Suprapubic skin (tissue), 4 donors: Measurements from ENCODE around the gene NELL1. TPM values are rescaled to one million over a fixed set of nuclear protein-coding genes. Genes with fewer than 3 reads are reported as not detected.

Source experiments
- DNase-seq, 2 donors: peaks; one replicate each; pipeline ENCODE4 v3.0.0-alpha.2; 2019; ENCODE audit warnings: low spot score in 2 of 2
- H3K27ac ChIP-seq: fragments of 200-600 bp; sonication (generic); one replicate; pipeline ENCODE4 v1.5.1; 2019
- H3K27me3 ChIP-seq: fragments of 200-600 bp; sonication (generic); one replicate; pipeline ENCODE4 v1.5.1; 2019
- H3K36me3 ChIP-seq: fragments of 200-600 bp; sonication (generic); one replicate; pipeline ENCODE4 v1.5.1; 2019
- H3K4me1 ChIP-seq: fragments of 200-600 bp; sonication (generic); one replicate; pipeline ENCODE4 v1.5.1; 2019
- H3K4me3 ChIP-seq: fragments of 200-600 bp; sonication (generic); one replicate; pipeline ENCODE4 v1.5.1; 2019; ENCODE audit warnings: mild to moderate bottlenecking
- H3K9me3 ChIP-seq: fragments of 200-600 bp; sonication (generic); one replicate; pipeline ENCODE4 v1.5.1; 2019
- CTCF ChIP-seq, 2 donors: fragments of 200-600 bp in 1 of 2; fragments of 450-650 bp in 1 of 2; sonication (generic) in 1 of 2; IDR thresholded peaks; one replicate each; pipeline ENCODE4 v1.5.1; 2016 to 2019; ENCODE audit warnings: antibody characterized with exemption in 2 of 2, mild to moderate bottlenecking in 1 of 2, moderate library complexity in 1 of 2
- EP300 ChIP-seq: sonication (generic); formaldehyde crosslinking; IDR thresholded peaks from one replicate; pipeline ENCODE4 v1.6.1; 2017; ENCODE audit warnings: antibody characterized with exemption
- POLR2A ChIP-seq, 2 donors: fragments of 450-650 bp; IDR thresholded peaks; one replicate each; pipeline ENCODE4 v1.6.1; 2017; ENCODE audit warnings: antibody characterized with exemption in 2 of 2, mild to moderate bottlenecking in 2 of 2, moderate library complexity in 2 of 2
- POLR2AphosphoS5 ChIP-seq, 3 donors: sonication (generic); formaldehyde crosslinking; IDR thresholded peaks; one replicate each; pipeline ENCODE4 v1.6.1; 2017; ENCODE audit warnings: antibody characterized with exemption in 3 of 3
- WGBS: methylation state at CpG from one replicate; pipeline ENCODE4 v1.1.5; 2018; 5-methylcytosine and 5-hydroxymethylcytosine counted together
- total RNA-seq, 4 donors: library from RNA; depleted of rRNA; stranded (reverse); fragments of >200 nt; gene quantifications; one replicate each; pipeline ENCODE4 v1.1.0, GENCODE V29; 2016

The NELL1 gene
- total RNA-seq, 4 donors from 2014 or later, result 0.18 to 3.9 TPM; not detected in 2

DNA sequence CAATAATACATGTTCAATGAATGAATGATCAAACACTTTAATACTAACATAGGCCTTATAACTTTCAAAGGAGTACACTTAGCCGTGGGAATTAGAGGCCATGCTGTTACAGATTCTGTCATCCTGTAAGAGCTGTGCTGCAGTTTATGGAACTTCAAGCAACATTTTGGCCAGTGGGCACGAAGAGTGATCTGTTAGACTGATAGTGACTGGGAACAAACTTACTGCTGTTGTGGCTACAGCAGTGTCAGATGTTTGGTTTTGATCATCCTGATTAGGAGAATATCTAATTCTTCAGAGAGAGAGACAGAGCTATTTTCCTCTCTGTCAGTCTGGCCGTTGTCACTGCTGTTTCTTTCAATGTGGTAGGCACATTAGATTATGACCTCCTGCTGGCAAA, 348.9 kb downstream of the NELL1 start:
- H3K27ac ChIP-seq, result no peak overlapping the region
- H3K4me1 ChIP-seq, result no peaks in the 10 kb centered on the region
- no peaks in the 10 kb centered on the region for H3K36me3 ChIP-seq
- no peak for DNase-seq
- H3K27me3 ChIP-seq, result no peaks in the 10 kb centered on the region
- no peak for TF ChIP-seq CTCF (IDR thresholded peaks at IDR 0.05)
- TF ChIP-seq POLR2A (IDR thresholded peaks at IDR 0.05), result no peak
- no peak for TF ChIP-seq POLR2AphosphoS5 (IDR thresholded peaks at IDR 0.05)
- no peak for TF ChIP-seq EP300
- WGBS, result 42% methylated on average over 3 of the region's 3 CpGs
- H3K4me3 ChIP-seq, result no peak overlapping the region
- no peaks in the 10 kb centered on the region for H3K9me3 ChIP-seq

DNA sequence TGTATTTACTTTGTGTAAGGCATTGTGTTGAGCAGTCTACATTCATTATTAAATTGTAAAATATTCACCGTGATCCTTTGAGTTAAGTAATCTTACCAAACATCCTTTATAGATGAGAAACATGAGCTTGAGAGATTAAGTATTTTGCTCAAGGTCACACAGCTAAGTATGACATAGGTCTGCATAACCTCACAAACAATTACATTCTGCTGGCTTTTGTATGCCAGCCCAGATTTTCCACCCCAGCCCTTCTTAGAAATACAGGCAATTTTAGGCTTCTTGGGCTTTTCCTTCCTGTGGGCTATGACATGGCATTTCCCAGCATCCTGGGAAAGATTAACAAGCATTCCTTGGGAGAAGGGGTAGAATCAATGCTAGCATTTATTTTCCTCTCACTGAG, 357.3 kb downstream of the NELL1 start:
- DNase-seq, result no peak
- H3K36me3 ChIP-seq, result no peaks in the 10 kb centered on the region
- WGBS, result 69% methylated on average over 1 of the region's 1 CpG
- no peaks in the 10 kb centered on the region for H3K4me1 ChIP-seq
- no peaks in the 10 kb centered on the region for H3K9me3 ChIP-seq
- H3K4me3 ChIP-seq, result no peak overlapping the region
- TF ChIP-seq POLR2AphosphoS5 (IDR thresholded peaks at IDR 0.05) (no peak), POLR2A (IDR thresholded peaks at IDR 0.05) (no peak), CTCF (IDR thresholded peaks at IDR 0.05) (no peak), EP300 (no peak)
- H3K27me3 ChIP-seq, result no peaks in the 10 kb centered on the region
- H3K27ac ChIP-seq, result no peak overlapping the region

GRCh38 chr11:21037850-21038249, 368.5 kb downstream of the NELL1 start:
- Histone ChIP-seq H3K4me3 (no peak overlapping the region), H3K4me1 (no peaks in the 10 kb centered on the region), H3K9me3 (peaks cover 6% of the 10 kb centered on the region), H3K27me3 (no peaks in the 10 kb centered on the region), H3K27ac (no peak overlapping the region), H3K36me3 (no peaks in the 10 kb centered on the region)
- TF ChIP-seq EP300, result no peak
- no peak for DNase-seq
- 66% methylated on average over 2 of the region's 2 CpGs for WGBS

DNA sequence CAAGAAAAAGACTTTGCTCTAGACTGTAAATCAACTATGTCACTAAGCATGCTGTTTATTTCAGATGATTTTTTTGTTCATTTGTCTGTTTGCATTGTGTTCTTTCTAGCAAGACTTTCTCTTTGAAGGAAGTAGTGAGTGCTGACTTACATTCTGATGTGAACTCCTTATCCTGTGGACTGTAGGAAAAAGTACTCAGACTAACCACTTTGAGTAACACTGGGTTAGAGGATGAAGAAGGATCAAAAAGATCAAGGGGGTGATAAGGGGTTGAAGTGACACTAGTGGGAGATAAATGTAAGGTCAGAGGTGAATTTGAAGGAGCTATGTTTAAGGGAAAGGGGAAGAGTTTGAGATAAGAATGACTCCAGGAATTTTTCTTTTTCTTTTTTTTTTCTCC, 369.4 kb downstream of the NELL1 start:
- Histone ChIP-seq H3K36me3 (no peaks in the 10 kb centered on the region), H3K4me3 (no peak overlapping the region), H3K4me1 (no peaks in the 10 kb centered on the region), H3K27ac (no peak overlapping the region), H3K27me3 (no peaks in the 10 kb centered on the region), H3K9me3 (peaks cover 6% of the 10 kb centered on the region)
- no peak for TF ChIP-seq EP300
- no peak for TF ChIP-seq POLR2A (IDR thresholded peaks at IDR 0.05)
- TF ChIP-seq CTCF (IDR thresholded peaks at IDR 0.05), result no peak
- TF ChIP-seq POLR2AphosphoS5 (IDR thresholded peaks at IDR 0.05), result no peak
- DNase-seq, result no peak

DNA sequence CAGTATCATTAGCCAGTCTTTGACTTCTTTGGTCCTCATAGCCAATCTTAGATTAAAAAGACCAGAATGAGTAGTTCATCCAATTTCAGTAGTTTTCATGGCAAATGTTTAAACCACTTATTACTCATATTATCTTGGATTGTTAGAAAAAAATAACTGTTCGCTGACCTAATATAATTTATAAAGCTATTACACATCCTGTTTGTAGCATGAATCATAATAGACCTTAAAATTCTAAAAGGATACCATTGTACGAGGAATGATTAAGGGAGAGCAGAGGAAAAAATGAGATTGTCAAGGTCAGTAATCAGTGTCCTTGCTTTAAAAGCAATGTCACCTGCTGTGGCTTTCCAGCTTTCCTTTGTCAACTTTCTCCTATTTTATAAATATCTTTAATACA, 371.2 kb downstream of the NELL1 start:
- DNase-seq, result no peak
- TF ChIP-seq CTCF (IDR thresholded peaks at IDR 0.05) (no peak), POLR2AphosphoS5 (IDR thresholded peaks at IDR 0.05) (no peak), POLR2A (IDR thresholded peaks at IDR 0.05) (no peak), EP300 (no peak)
- Histone ChIP-seq H3K27ac (no peak overlapping the region), H3K27me3 (no peaks in the 10 kb centered on the region), H3K9me3 (peaks cover 6% of the 10 kb centered on the region), H3K4me3 (no peak overlapping the region), H3K4me1 (no peaks in the 10 kb centered on the region), H3K36me3 (no peaks in the 10 kb centered on the region)
- WGBS, result 83% methylated on average over 2 of the region's 2 CpGs

GRCh38 chr11:21048626-21049025, 379.2 kb downstream of the NELL1 start:
- no peaks in the 10 kb centered on the region for H3K27me3 ChIP-seq
- no peaks in the 10 kb centered on the region for H3K36me3 ChIP-seq
- DNase-seq, result no peak
- no peaks in the 10 kb centered on the region for H3K9me3 ChIP-seq
- 79% methylated on average over 5 of the region's 5 CpGs for WGBS
- TF ChIP-seq EP300, result no peak
- no peak overlapping the region for H3K27ac ChIP-seq
- H3K4me1 ChIP-seq, result no peaks in the 10 kb centered on the region
- no peak overlapping the region for H3K4me3 ChIP-seq
